ENCODE data around the gene MED20. TPM values are rescaled to one million over a fixed set of nuclear protein-coding genes. Genes with fewer than 3 reads are reported as not detected.
A peak's percentile ranks its signal among the peaks of the same experiment; 100 is the strongest.

MED20 gene
- total RNA-seq, 1 experiment from 2014 or later: 28.5 TPM

GRCh38 chr6:41927253-41927652, 6.3 kb upstream of the MED20 start:
- POLR2A ChIA-PET (ENCODE audit: unreplicated experiment): no interaction called here
- no peaks in the 10 kb centered on the region for H3K9me3 ChIP-seq (ENCODE audit: low read length)
- H4K20me1 ChIP-seq (ENCODE audit: low read length): peaks cover 16% of the 10 kb centered on the region; the same call in 1 of the 2 replicates
- no peaks in the 10 kb centered on the region for H3F3A ChIP-seq (ENCODE audit: low read length, unreplicated experiment)
- no peak overlapping the region for H2AFZ ChIP-seq (ENCODE audit: low read length)
- H3K27me3 ChIP-seq (ENCODE audit: low read length): no peaks in the 10 kb centered on the region
- peaks cover 66% of the 10 kb centered on the region for H3K36me3 ChIP-seq (ENCODE audit: low read depth, low read length)
- no peak overlapping the region for H3K4me3 ChIP-seq (ENCODE audit: low read length)
- no peak overlapping the region for H3K9ac ChIP-seq (ENCODE audit: low read length)
- peaks cover 13% of the 10 kb centered on the region for H3K4me1 ChIP-seq (ENCODE audit: insufficient read depth, low read length)
- no peaks in the 10 kb centered on the region for H3K9me2 ChIP-seq (replicated peaks; ENCODE audit: low read length)
- H3K79me2 ChIP-seq (ENCODE audit: low read length): peaks cover 66% of the 10 kb centered on the region
- intact Hi-C loops (cut with micrococcal nuclease): no loop called here
- H3K4me2 ChIP-seq (ENCODE audit: low read length): no peak overlapping the region
- CTCF ChIA-PET: no interaction called here
- DNase-seq (no peak), ATAC-seq (no peak)
- TF ChIP-seq EZH2 (IDR thresholded peaks at IDR 0.05; ENCODE audit: low read length, unreplicated experiment) (no peak), CTCF (conservative IDR thresholded peaks at IDR 0.05; ENCODE audit: low read depth, low read length) (no peak), EZH2phosphoT487 (IDR thresholded peaks at IDR 0.05; ENCODE audit: borderline replicate concordance, low read length) (no peak)
- BruUV-seq (replicated peaks): no TSS peak
- H3K27ac ChIP-seq (ENCODE audit: low read length): no peak overlapping the region

GRCh38 chr6:41922154-41922553, 1.2 kb upstream of the MED20 start:
- no peak for TF ChIP-seq EZH2 (IDR thresholded peaks at IDR 0.05; ENCODE audit: low read length, unreplicated experiment)
- H2AFZ ChIP-seq (ENCODE audit: low read length): peak overlapping the region; percentile 91; the same call in 1 of the 2 replicates
- H3K27me3 ChIP-seq (ENCODE audit: low read length): no peaks in the 10 kb centered on the region
- no peaks in the 10 kb centered on the region for H3K9me3 ChIP-seq (ENCODE audit: low read length)
- intact Hi-C loops (cut with micrococcal nuclease): loop anchor here (5.0 kb wide), 2 partner anchors 120 to 125 kb away; no protein-coding TSS in a partner anchor
- peak overlapping the region; percentile 100 for H3K9ac ChIP-seq (ENCODE audit: low read length)
- H3K9me2 ChIP-seq (replicated peaks; ENCODE audit: low read length): no peaks in the 10 kb centered on the region
- peaks cover 9% of the 10 kb centered on the region; the same call in 1 of the 2 replicates for H4K20me1 ChIP-seq (ENCODE audit: low read length)
- peak overlapping the region; percentile 96 for H3K4me2 ChIP-seq (ENCODE audit: low read length)
- H3K4me3 ChIP-seq (ENCODE audit: low read length): peak overlapping the region; percentile 99
- H3K79me2 ChIP-seq (ENCODE audit: low read length): peaks cover 77% of the 10 kb centered on the region
- peaks cover 34% of the 10 kb centered on the region for H3K4me1 ChIP-seq (ENCODE audit: insufficient read depth, low read length)
- POLR2A ChIA-PET (ENCODE audit: unreplicated experiment): interaction anchor here (0.6 to 1.6 kb wide), 2 partner anchors 26 to 127 kb away, joined by 3 to 5 read pairs; no protein-coding TSS in a partner anchor
- H3K27ac ChIP-seq (ENCODE audit: low read length): peak overlapping the region; percentile 89
- BruUV-seq (replicated peaks): no TSS peak
- ATAC-seq (no peak), DNase-seq (no peak)
- CTCF ChIA-PET: no interaction called here
- peaks cover 4% of the 10 kb centered on the region for H3F3A ChIP-seq (ENCODE audit: low read length, unreplicated experiment)
- peaks cover 15% of the 10 kb centered on the region for H3K36me3 ChIP-seq (ENCODE audit: low read depth, low read length)

GRCh38 chr6:41921712-41921998, 716 bp upstream of the MED20 start:
- CTCF ChIA-PET: interaction anchor here (0.8 to 1.0 kb wide), 3 partner anchors 15 to 135 kb away, joined by 3 to 6 read pairs (median 5); no protein-coding TSS in a partner anchor
- no peaks in the 10 kb centered on the region for H3K27me3 ChIP-seq (ENCODE audit: low read length)
- peaks cover 9% of the 10 kb centered on the region; the same call in 1 of the 2 replicates for H4K20me1 ChIP-seq (ENCODE audit: low read length)
- peak overlapping the region; percentile 89 for H3K27ac ChIP-seq (ENCODE audit: low read length)
- no peaks in the 10 kb centered on the region for H3K9me3 ChIP-seq (ENCODE audit: low read length)
- ATAC-seq (peak; percentile 3; the same call in 1 of the 2 replicates), DNase-seq (no peak)
- peak overlapping the region; percentile 91 for H2AFZ ChIP-seq (ENCODE audit: low read length)
- no TSS peak for BruUV-seq (replicated peaks)
- intact Hi-C loops (cut with micrococcal nuclease): loop anchor here (1.0 to 5.0 kb wide), 4 partner anchors 26 to 134 kb away; partner anchors contain the start of genes TOMM6 and USP49
- peak overlapping the region; percentile 100 for H3K9ac ChIP-seq (ENCODE audit: low read length)
- no peaks in the 10 kb centered on the region for H3K9me2 ChIP-seq (replicated peaks; ENCODE audit: low read length)
- peaks cover 4% of the 10 kb centered on the region for H3F3A ChIP-seq (ENCODE audit: low read length, unreplicated experiment)
- H3K4me1 ChIP-seq (ENCODE audit: insufficient read depth, low read length): peaks cover 37% of the 10 kb centered on the region
- TF ChIP-seq EZH2 (IDR thresholded peaks at IDR 0.05; ENCODE audit: low read length, unreplicated experiment) (no peak), EZH2phosphoT487 (IDR thresholded peaks at IDR 0.05; ENCODE audit: borderline replicate concordance, low read length) (no peak), CTCF (conservative IDR thresholded peaks at IDR 0.05; ENCODE audit: low read depth, low read length) (no peak)
- H3K4me2 ChIP-seq (ENCODE audit: low read length): peak overlapping the region; percentile 96
- H3K79me2 ChIP-seq (ENCODE audit: low read length): peaks cover 77% of the 10 kb centered on the region
- peak overlapping the region; percentile 99 for H3K4me3 ChIP-seq (ENCODE audit: low read length)
- peaks cover 12% of the 10 kb centered on the region; the same call in 1 of the 2 replicates for H3K36me3 ChIP-seq (ENCODE audit: low read depth, low read length)
- POLR2A ChIA-PET (ENCODE audit: unreplicated experiment): interaction anchor here (0.6 to 1.6 kb wide), 4 partner anchors 26 to 134 kb away, joined by 3 to 10 read pairs (median 6); partner anchors contain the start of gene TOMM6

All from PC-3 (cell line).